Mucosa of descending colon (tissue), 3 donors: ENCODE data around the gene BMERB1. TPM values are rescaled to one million over a fixed set of nuclear protein-coding genes. Genes with fewer than 3 reads are reported as not detected.

ENCODE experiments used
- ATAC-seq: fragments of 200-7000 bp; cut with Tn5 transposase; one replicate; pipeline ENCODE4 v1.9.1; 2020; ENCODE audit warnings: mild to moderate bottlenecking, moderate library complexity
- DNase-seq, 3 donors: peaks; one replicate each; pipeline ENCODE4 v3.0.0-alpha.2; 2020
- H3K36me3 ChIP-seq: fragments of 200-600 bp; one replicate; pipeline ENCODE4 v1.8.0; 2021; ENCODE audit warnings: low read depth, mild to moderate bottlenecking
- H3K4me1 ChIP-seq: fragments of 200-600 bp; one replicate; pipeline ENCODE4 v1.8.0; 2021; ENCODE audit warnings: low read depth, mild to moderate bottlenecking
- H3K4me3 ChIP-seq: fragments of 200-600 bp; one replicate; pipeline ENCODE4 v1.8.0; 2021; ENCODE audit warnings: mild to moderate bottlenecking
- H3K9me3 ChIP-seq: fragments of 200-600 bp; one replicate; pipeline ENCODE4 v1.8.0; 2021; ENCODE audit warnings: mild to moderate bottlenecking
- intact Hi-C, 2 donors: fragments of 100-400 bp; cut with DNase I in 1 of 2; cut with micrococcal nuclease in 1 of 2; formaldehyde crosslinking; loops; one replicate each; pipeline versions ENCODE4 v1.11.0 to v1.11.1; 2022; cut with DNase I, micrococcal nuclease
- total RNA-seq, 3 donors: library from RNA; stranded (reverse); fragmentation: NEBNext Ultra II Directional in 2 of 3; extraction: Animal tissue kit (Norgen Biotek cat#: 25700) in 2 of 3; gene quantifications; one replicate each; pipeline versions ENCODE4 v1.2.1 to v1.2.4, GENCODE V29; 2021 to 2023
- TF ChIP-seq, protein P1 (sequence below): fragments of 200-600 bp; IDR thresholded peaks from one replicate; pipeline ENCODE4 v1.8.0; 2022; ENCODE audit warnings: antibody characterized with exemption, mild to moderate bottlenecking
- donor health status: DM: no; HTN: no; CAD: no; lungs with moderate emphysema.
- donor health status: DM: no; HTN: no; CAD: no.
- donor health status: DM: no; HTN: yes; CAD: no.

The BMERB1 gene
- total RNA-seq, 3 donors from 2014 or later, result 5.4 to 54.3 (median 9.1) TPM

DNA sequence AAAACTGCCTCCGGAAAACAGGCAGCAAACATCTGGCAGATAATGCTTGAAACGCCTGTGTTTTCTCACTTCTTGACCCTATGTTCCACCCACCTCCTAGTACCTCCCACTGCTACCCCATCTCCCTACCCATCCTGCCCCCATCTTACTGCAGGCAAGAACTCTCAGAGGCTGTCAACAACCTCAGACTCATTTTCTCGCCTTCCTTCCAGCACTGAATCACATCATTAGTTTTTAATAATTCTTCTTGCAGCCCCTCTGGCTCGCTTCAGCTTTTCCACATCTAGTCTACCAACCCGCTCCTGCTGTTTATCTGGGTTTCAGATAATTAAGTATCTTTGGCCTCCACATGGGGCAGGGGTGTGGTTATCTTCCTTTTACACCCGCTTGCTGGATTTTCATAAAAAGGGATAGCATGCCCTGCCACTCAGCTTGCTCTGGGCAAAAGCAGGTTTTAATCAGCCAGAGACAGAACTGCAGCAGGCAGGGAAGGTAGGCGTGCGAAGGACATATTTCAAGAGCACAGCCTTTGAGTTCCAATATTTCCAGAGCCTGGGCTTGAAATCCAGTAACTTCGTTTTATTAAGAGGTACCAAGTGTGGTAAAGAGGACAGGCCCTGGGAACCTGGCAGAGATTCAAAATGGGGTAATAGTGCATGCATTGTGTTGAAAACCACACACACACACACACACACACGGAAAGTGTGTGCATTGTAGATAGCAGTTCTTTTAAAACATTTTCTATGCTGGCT lies 87.5 kb downstream of the BMERB1 start:
- Histone ChIP-seq H3K4me1 (no peaks in the 10 kb centered on the region), H3K9me3 (no peaks in the 10 kb centered on the region), H3K36me3 (no peaks in the 10 kb centered on the region), H3K4me3 (no peak overlapping the region)
- intact Hi-C loops, result no loop called here
- no peak for DNase-seq
- TF ChIP-seq, protein P1, sequence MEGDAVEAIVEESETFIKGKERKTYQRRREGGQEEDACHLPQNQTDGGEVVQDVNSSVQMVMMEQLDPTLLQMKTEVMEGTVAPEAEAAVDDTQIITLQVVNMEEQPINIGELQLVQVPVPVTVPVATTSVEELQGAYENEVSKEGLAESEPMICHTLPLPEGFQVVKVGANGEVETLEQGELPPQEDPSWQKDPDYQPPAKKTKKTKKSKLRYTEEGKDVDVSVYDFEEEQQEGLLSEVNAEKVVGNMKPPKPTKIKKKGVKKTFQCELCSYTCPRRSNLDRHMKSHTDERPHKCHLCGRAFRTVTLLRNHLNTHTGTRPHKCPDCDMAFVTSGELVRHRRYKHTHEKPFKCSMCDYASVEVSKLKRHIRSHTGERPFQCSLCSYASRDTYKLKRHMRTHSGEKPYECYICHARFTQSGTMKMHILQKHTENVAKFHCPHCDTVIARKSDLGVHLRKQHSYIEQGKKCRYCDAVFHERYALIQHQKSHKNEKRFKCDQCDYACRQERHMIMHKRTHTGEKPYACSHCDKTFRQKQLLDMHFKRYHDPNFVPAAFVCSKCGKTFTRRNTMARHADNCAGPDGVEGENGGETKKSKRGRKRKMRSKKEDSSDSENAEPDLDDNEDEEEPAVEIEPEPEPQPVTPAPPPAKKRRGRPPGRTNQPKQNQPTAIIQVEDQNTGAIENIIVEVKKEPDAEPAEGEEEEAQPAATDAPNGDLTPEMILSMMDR, result no peak
- no peak for ATAC-seq

DNA sequence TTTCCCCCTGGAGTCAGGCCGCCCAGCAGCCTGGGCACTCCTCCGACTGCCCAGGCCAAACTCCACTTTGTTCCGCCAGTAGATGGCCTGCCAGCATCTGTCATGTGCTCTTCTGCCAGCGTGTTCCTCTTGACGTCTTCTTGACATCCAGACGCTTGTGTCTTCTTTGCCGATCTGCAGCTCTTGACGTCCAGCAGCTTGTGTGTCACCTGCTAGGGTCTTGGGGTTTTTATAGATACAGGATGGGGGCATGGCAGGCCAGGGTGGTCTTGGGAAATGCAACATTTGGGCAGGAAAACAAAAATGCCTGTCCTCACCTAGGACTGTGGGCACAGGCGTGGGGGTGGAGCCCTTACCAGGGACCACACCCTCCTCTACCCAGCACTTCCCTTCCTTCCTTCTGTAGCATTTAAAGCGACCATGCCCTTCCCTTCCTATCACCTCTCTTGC lies 88.7 kb downstream of the BMERB1 start:
- ATAC-seq (peak; percentile 94), DNase-seq (peak; percentile 55 to 73 (median 69))

GRCh38 chr16:15523939-15524338 lies 89.6 kb downstream of the BMERB1 start:
- Histone ChIP-seq H3K4me1 (no peaks in the 10 kb centered on the region), H3K4me3 (no peak overlapping the region), H3K9me3 (no peaks in the 10 kb centered on the region), H3K36me3 (no peaks in the 10 kb centered on the region)
- DNase-seq, result no peak
- ATAC-seq, result no peak
- intact Hi-C loops, result no loop called here
- TF ChIP-seq, protein P1, result no peak

More for the DNA sequence above, 88.7 kb downstream of the BMERB1 start:
- Histone ChIP-seq H3K36me3 (no peaks in the 10 kb centered on the region), H3K9me3 (no peaks in the 10 kb centered on the region), H3K4me3 (no peak overlapping the region), H3K4me1 (no peaks in the 10 kb centered on the region)
- intact Hi-C loops, result no loop called here
- TF ChIP-seq, protein P1, result no peak

DNA sequence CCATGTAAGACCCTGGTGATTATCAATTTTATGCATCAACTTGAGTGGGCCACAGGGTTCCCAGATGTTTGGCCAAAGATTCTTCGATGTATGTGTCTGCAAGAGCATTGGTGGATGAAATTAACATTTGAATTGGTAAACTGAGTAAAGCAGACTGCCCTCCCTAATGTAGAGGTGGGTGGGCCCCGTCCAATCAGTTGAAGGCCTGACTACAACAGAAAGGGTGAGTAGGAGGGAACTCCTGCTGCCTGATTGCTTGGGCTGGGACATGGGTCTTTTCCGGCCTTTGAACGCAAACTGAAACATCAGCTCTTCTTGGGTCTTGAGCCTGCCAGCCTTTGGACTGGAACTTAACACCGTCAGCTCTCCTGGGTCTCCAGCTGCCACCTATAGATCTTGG lies 90.6 kb downstream of the BMERB1 start:
- intact Hi-C loops, result no loop called here
- H3K4me1 ChIP-seq, result no peaks in the 10 kb centered on the region
- no peaks in the 10 kb centered on the region for H3K36me3 ChIP-seq
- H3K9me3 ChIP-seq, result no peaks in the 10 kb centered on the region
- no peak for ATAC-seq
- DNase-seq, result no peak
- TF ChIP-seq, protein P1, result no peak
- H3K4me3 ChIP-seq, result no peak overlapping the region

DNA sequence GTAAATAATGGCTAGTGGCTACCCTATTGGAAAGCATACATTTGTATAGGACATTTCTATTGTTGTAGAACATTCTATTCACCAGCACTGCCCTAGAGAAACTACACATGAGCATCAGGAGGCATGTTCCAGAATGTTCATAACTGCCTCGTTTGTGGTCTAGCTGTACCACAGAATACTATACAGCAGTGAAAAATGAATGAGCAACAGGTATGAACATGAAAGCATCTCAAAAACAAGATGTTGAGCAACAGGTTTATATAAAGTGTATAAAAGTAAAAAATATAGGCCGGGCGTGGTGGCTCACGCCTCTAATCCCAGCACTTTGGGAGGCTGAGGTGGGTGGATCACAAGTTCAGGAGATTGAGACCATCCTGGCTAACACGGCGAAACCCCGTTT lies 91.7 kb downstream of the BMERB1 start:
- H3K4me3 ChIP-seq, result no peak overlapping the region
- no peaks in the 10 kb centered on the region for H3K36me3 ChIP-seq
- H3K9me3 ChIP-seq, result no peaks in the 10 kb centered on the region
- TF ChIP-seq, protein P1, result no peak
- DNase-seq (no peak), ATAC-seq (no peak)
- intact Hi-C loops, result no loop called here
- H3K4me1 ChIP-seq, result no peaks in the 10 kb centered on the region
